Testis (tissue), 3 donors: Measurements from ENCODE around the gene TEAD1. TPM values are rescaled to one million over a fixed set of nuclear protein-coding genes. Genes with fewer than 3 reads are reported as not detected.
A peak's percentile ranks its signal among the peaks of the same experiment; 100 is the strongest.

Experiments
- DNase-seq: peaks from one replicate; pipeline ENCODE4 v3.0.0-alpha.2; 2019
- H3K27ac ChIP-seq, 2 donors: fragments of 200-600 bp; sonication (generic); one replicate each; pipeline ENCODE4 v1.5.1; 2019
- H3K27me3 ChIP-seq: fragments of 200-600 bp; sonication (generic); one replicate; pipeline ENCODE4 v1.5.1; 2019
- H3K36me3 ChIP-seq: fragments of 200-600 bp; sonication (generic); one replicate; pipeline ENCODE4 v1.5.1; 2017; ENCODE audit warnings: low read depth; ENCODE audit errors: missing control alignments
- H3K4me1 ChIP-seq: fragments of 200-600 bp; sonication (generic); one replicate; pipeline ENCODE4 v1.5.1; 2019
- H3K4me3 ChIP-seq, 2 donors: fragments of 200-600 bp; sonication (generic); one replicate each; pipeline ENCODE4 v1.5.1; 2017 to 2019
- H3K9me3 ChIP-seq: fragments of 200-600 bp; sonication (generic); one replicate; pipeline ENCODE4 v1.5.1; 2017
- CTCF ChIP-seq, 3 experiments: fragments of 450-650 bp in 2 of 3; fragments of 200-600 bp in 1 of 3; sonication (generic) in 1 of 3; IDR thresholded peaks; one replicate each; pipeline ENCODE4 v1.5.1; 2016 to 2019; ENCODE audit warnings: antibody characterized with exemption in 3 of 3, mild to moderate bottlenecking in 2 of 3, moderate library complexity in 1 of 3
- POLR2A ChIP-seq: fragments of 450-650 bp; IDR thresholded peaks from one replicate; pipeline ENCODE4 v1.6.1; 2017; ENCODE audit warnings: antibody characterized with exemption, mild to moderate bottlenecking, moderate library complexity
- WGBS, 2 donors: methylation state at CpG; one replicate each; pipeline ENCODE4 v1.1.5; 2018; 5-methylcytosine and 5-hydroxymethylcytosine counted together
- intact Hi-C: fragments of 100-400 bp; cut with DNase I; formaldehyde crosslinking; loops from one replicate; pipeline ENCODE4 v1.15.1; 2023; ENCODE audit warnings: low total_unique reads
- polyA plus RNA-seq: library from polyadenylated mRNA; stranded (reverse); fragments of 350-450 nt; fragmentation: Illumina TruSeq; extraction: RNeasy Lipid Tissue Mini Kit (QIAGEN cat#74804); gene quantifications from one replicate; pipeline ENCODE4 v1.2.3, GENCODE V29; 2014; ENCODE audit warnings: low read depth, low replicate concordance; ENCODE audit not compliant: insufficient read depth
- total RNA-seq, 2 donors: library from RNA; depleted of rRNA; stranded (reverse); fragments of >200 nt; gene quantifications; one replicate each; pipeline ENCODE4 v1.2.3, GENCODE V29; 2016

The TEAD1 gene
- total and polyA plus RNA-seq, 3 donors from 2014 or later: 24.6 to 78.1 (median 63.5) TPM

- H3K36me3 ChIP-seq: no peaks in the 10 kb centered on the region
- no peak overlapping the region for H3K4me3 ChIP-seq
- TF ChIP-seq POLR2A (no peak), CTCF (IDR thresholded peaks at IDR 0.05) (no peak)
- H3K9me3 ChIP-seq: no peaks in the 10 kb centered on the region
- 86 to 90% methylated on average over 2 of the region's 2 CpGs for WGBS, 2 donors
- DNase-seq: no peak
- intact Hi-C loops: no loop called here
- H3K4me1 ChIP-seq: peaks cover 16% of the 10 kb centered on the region
- peak overlapping the region in 1 of 2 donors; percentile 23 for H3K27ac ChIP-seq
- no peaks in the 10 kb centered on the region for H3K27me3 ChIP-seq
Measured at GRCh38 chr11:12829540-12830314, 155.5 kb downstream of the TEAD1 start.

- 81 to 88% methylated on average over 5 of the region's 5 CpGs for WGBS, 2 donors
- no peak for DNase-seq
- H3K27ac ChIP-seq: no peak overlapping the region
Measured at GRCh38 chr11:12831471-12832202, 157.4 kb downstream of the TEAD1 start.

GRCh38 chr11:12832480-12833224 lies 158.4 kb downstream of the TEAD1 start:
- H3K4me3 ChIP-seq: no peak overlapping the region
- intact Hi-C loops: no loop called here
- H3K36me3 ChIP-seq: no peaks in the 10 kb centered on the region
- TF ChIP-seq CTCF (IDR thresholded peaks at IDR 0.05) (no peak), POLR2A (no peak)
- 77 to 81% methylated on average over 2 of the region's 2 CpGs for WGBS, 2 donors
- H3K27me3 ChIP-seq: no peaks in the 10 kb centered on the region
- peaks cover 16% of the 10 kb centered on the region for H3K4me1 ChIP-seq
- no peak overlapping the region for H3K27ac ChIP-seq
- H3K9me3 ChIP-seq: no peaks in the 10 kb centered on the region
- DNase-seq: no peak

More at GRCh38 chr11:12831471-12832202, 157.4 kb downstream of the TEAD1 start:
- peaks cover 16% of the 10 kb centered on the region for H3K4me1 ChIP-seq
- H3K4me3 ChIP-seq: no peak overlapping the region
- no peaks in the 10 kb centered on the region for H3K9me3 ChIP-seq
- no peak for TF ChIP-seq CTCF (IDR thresholded peaks at IDR 0.05)
- TF ChIP-seq POLR2A: no peak
- no peaks in the 10 kb centered on the region for H3K36me3 ChIP-seq
- intact Hi-C loops: no loop called here
- no peaks in the 10 kb centered on the region for H3K27me3 ChIP-seq

- Histone ChIP-seq H3K27ac (no peak overlapping the region), H3K9me3 (no peaks in the 10 kb centered on the region), H3K27me3 (no peaks in the 10 kb centered on the region), H3K4me1 (peaks cover 8% of the 10 kb centered on the region), H3K4me3 (no peak overlapping the region), H3K36me3 (no peaks in the 10 kb centered on the region)
- WGBS, 2 donors: 82 to 84% methylated on average over 2 of the region's 2 CpGs
- TF ChIP-seq POLR2A (no peak), CTCF (IDR thresholded peaks at IDR 0.05) (no peak)
- no peak for DNase-seq
- intact Hi-C loops: no loop called here
Measured at GRCh38 chr11:12834166-12834565, 159.9 kb downstream of the TEAD1 start.
